HG03520 (cell line): Measurements from ENCODE around the gene CALR.
"Not testable (repeated sequence)": the region's sequence is repeated elsewhere in the genome, so short reads cannot be mapped to it uniquely, and the experiment has no call there.

Experiments
- ATAC-seq: cut with Tn5 transposase; IDR thresholded peaks from one replicate; pipeline ENCODE4 v1.9.1; 2021; ENCODE audit warnings: mild to moderate bottlenecking, moderate library complexity; ENCODE audit not compliant: unreplicated experiment

Gene CALR

DNA sequence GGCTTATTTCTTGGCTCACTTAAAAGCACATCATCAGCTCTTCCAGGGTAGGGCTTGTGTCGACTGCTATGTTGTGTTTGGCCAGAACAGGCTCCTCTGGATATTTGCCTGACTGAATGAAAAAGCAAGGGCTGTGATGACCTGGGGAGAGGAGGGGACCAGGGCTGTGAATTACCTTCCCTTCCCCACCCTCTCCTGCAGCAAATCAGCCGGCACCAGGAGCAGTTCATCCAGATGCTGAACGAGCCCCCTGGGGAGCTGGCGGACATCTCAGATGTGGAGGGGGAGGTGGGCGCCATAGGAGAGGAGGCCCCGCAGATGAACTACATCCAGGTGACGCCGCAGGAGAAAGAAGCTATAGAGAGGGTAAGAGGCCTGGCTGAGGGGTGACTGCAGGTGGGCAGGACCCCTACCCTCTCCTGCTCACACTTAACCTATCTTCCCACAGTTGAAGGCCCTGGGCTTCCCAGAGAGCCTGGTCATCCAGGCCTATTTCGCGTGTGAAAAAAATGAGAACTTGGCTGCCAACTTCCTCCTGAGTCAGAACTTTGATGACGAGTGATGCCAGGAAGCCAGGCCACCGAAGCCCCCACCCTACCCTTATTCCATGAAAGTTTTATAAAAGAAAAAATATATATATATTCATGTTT is 14.2 kb downstream of the CALR start:
- ATAC-seq: no peak

DNA sequence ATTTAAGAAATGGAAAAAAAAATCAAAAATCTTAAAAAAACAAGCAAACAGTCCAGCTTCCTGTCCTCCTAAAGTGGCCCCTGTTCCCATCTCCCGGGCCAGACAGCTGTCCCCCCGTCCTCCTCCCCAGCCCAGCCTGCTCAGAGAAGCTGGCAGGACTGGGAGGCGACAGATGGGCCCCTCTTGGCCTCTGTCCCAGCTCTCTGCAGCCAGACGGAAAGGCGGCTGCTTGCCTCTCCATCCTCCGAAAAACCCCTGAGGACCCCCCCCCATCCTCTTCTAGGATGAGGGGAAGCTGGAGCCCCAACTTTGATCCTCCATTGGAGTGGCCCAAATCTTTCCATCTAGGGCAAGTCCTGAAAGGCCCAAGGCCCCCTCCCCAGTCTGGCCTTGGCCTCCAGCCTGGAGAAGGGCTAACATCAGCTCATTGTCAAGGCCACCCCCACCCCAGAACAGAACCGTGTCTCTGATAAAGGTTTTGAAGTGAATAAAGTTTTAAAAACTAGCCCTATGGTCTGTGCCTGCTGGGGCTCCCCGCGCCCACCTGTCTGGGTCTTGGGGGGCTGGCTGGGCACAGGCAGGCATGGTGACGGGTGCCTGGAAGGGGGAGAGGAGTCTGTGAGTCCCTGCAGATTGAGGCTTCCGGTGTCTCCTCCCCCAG is 14.9 kb downstream of the CALR start:
- ATAC-seq: no peak

DNA sequence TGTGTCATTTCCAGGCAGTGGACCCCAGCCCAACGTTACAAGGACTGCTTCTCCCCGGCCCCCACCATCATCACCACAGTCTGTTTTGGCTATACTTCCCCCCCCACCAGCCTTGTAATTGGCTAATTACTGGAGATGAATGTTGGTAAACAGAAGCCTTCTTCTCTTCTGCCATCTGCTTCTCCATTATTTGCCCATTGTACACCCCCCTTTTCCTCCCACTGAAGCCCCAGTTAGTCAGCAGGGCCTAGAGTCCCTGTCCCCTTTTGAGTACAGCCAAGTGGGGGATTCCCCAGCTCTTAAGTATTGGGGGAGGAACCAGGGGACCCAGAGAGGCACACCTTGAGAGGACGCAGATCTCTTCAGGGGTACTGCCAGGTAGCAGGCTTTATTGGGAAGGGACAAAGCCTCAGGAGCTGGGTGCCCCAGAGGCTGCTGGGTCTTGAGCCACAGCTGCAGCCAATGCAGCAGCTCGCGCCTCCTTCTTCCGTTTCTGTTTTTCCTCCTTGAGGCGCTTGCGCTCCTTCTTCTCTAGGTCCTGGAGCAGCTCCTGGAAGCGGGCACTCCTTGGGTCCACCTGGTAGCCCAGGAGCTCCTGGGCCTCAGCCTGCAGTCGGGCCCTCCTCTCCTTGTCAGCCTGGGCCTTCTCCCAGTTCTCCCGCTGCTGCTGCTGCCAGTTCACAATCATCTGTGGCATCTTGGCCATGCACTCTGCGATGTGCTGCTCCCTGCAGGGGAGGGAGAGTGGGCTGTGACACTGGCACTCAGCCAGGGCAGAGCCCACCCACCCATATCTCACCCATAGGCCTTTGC is 15.6 kb downstream of the CALR start:
- ATAC-seq: no peak

DNA sequence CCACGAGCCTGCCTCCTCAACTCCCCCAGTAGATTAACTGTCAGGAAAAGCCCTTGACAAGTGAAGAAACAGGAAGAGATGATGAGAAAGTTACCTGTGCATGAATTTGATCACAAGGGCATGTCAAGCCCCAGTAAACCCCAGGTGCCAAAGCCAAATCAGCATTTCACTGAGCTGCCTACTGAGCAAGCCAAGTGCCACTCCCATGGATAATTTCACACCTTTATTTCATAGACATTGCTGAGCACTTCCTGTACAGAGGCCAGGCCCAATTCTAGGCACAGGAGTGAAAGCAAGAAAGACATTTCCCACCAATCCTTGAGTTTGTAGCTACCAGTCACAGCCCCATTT is 16.2 kb downstream of the CALR start:
- ATAC-seq: no peak

DNA sequence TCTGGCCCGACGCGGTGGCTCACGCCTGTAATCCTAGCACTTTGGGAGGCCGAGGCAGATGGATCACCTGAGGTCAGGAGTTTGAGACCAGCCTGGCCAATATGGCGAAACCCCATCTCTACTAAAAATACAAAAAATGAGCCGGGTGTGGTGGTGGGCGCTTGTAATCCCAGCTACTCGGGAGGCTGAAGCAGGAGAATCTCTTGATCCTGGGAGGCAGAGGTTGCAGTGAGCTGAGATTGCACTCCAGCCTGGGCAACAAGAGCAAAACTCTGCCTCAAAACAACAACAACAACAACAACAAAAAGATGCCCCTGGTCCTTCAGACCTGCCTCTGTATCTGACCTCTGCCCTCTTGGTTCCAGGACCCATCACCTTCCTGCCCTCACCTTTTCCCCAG is 17.2 kb downstream of the CALR start:
- not testable (repeated sequence) for ATAC-seq

DNA sequence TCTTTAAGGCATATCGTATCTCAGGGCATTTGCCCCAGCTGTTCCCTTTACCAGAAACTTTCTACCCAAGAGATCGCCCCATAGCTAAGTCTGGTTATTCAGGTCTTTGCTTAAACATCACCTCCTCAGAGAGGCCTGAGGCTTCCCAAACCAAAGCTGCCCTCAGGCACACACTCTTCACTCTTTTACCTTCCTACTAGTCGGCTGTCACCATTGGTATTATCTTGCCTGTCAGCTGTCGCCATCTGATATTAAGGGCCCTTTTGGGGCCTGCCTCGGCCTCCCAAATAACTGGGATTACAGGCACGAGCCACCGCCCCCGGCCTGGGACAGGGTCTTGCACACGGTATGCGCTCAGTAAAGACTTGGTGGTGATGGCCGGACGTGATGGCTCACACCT is 17.6 kb downstream of the CALR start:
- no peak for ATAC-seq

DNA sequence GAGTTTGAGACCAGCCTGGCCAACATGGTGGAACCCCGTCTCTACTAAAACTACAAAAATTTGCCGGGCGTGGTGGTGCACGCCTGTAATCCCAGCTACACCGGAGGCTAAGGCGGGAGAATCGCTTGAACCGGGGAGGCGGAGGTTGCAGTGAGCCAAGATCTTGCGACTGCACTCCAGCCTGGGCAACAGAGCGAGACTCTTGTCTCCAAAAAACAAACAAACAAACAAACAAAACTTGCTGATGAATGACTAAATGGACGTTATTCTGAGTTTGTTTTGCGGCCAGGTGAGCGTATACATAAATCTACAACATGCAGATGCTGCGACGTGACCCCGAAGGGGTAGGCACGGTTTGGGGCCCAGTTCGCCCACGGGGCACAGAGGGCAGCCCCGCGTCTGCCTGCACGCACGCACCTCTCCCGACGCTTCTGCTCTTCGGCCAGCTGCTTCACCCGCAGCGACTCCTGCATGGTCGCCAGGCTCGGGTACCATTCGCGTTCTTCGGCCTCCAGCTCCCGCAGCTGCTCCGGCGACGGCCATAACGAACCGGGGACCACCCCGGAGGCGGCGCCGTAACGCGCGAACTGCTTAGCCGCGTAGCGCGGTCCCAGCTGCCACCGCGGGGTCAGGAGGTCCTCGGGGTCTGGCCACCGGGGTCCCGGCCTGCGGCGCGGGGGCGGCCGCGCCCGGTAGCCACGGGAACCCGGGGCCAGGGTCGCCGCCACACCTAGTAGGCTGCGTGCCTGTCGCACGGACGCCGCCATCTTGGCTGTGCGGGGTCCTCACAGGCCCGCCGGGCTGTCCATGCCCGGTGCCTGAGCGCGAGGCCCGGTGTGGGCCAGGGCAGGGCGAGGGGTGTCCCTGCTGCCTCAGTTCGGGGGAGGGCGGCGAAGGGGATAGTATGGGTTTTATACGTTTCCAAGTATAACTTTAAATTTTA is 18.3 kb downstream of the CALR start, which contains the start of gene GADD45GIP1:
GADD45GIP1 (minus strand) TSS at position 778 of the 943 bp plus-strand sequence; CDS start at position 767, 11 bp downstream.
- ATAC-seq: peak; percentile 70

DNA sequence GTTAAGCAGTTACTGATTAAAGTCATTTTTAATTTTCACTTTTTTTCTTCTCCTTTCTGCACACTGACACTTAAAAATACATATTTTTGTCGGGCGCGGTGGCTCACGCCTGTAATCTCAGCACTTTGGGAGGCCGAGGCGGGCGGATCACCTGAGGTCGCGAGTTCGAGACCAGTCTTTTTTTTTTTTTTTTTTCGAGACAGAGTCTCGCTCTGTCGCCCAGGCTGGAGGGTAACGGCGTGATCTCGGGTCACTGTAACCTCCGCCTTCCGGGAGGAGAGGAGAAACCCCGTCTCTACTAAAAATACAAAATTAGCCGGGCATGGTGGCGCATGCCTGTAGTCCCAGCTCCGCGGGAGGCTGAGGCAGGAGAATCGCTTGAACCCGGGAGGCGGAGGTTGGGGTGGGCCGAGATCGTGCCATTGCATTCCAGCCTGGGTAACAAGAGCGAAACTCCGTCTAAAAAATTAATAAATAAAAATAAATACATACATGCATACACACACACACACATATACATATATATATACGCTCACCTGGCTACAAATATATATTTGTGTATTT is 19.1 kb downstream of the CALR start:
- not testable (repeated sequence) for ATAC-seq

DNA sequence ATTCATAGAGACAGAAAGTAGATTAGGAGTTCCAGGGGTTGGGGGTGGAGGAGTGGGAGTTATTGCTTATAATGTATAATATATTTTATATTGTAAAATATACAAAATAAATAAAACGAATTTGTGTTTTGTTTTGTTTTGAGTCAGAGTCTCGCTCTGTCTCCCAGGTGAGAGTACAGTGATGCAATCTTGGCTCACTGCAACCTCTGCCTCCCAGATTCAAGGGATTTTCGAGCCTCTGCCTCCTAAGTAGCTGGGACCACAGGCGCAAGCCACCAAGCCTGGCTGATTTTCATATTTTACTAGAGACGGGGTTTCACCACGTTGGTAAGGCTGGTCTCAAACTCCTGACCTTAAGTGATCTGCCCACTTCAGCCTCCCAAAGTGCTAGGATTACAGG is 21.1 kb downstream of the CALR start:
- no peak for ATAC-seq

DNA sequence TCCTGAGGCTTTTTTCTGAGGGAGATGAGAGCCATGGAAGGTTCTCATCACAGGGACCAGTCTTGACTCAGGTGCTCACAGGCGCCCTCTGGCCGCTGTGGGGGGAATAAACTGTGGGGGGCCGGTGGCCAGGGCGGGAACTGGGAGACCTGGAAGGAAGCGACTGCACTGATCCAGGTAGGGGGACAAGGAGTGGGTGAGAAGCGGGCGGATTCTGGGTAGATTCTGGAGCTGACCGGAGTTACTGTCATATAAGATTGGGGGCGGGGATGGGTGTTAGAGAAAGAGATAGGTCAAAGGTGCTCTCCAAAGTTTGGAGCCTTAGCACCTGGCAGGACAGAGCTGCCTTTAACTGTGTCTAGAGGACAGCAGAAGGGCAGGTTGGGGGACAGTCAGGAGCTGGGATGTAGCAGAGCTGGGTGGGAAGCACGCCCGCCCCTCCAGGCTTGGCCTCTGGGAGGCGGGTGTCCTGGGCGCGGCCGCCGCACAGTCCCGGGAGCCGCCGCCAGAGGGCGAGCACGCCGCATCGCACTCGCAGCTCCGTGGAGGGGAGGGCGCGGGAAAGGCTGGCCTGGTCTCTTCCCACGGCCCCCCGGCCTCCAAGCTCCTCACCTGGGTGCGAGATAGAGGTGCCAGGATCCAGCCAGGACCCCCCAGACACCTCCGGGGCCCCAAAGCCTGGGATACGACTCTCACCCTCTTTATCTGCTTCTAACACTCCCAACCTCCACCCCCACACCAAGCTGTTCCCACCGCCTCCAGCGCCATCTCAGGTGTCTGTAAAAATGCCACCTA is 26.8 kb downstream of the CALR start:
- ATAC-seq: no peak

DNA sequence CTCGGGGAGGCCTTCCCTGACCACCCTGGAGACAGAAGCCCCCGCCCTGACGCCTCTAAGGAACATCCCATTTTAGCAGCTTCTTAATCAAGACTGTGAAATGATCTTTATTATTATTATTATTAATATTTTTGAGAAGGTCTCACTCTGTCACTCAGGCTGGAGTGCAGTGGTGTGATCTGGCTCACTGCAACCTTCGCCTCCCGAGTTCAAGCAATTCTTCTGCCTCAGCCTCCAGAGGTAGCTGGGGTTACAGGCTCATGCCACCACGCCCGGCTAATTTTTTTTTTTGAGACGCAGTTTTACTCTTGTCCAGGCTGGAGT is 27.4 kb downstream of the CALR start:
- ATAC-seq: no peak

DNA sequence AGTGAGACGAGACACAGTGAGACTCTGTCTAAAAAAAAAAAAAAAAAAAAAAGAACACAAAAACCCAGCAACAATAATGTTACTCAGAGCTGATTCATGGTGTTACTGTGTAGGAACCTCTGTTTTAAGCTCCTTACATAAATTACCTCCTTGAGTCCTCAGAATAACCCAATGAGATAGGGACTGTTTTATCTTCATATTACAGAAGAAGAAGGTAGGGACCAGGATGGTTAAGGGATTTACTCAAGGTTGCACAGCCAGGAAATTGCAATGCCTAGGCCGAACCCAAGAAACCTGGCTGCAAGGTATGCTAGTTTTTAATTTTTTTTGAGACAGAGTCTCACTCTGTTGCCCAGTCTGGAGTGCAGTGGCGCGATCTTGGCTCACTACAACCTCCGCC is 29.5 kb downstream of the CALR start:
- ATAC-seq: no peak

DNA sequence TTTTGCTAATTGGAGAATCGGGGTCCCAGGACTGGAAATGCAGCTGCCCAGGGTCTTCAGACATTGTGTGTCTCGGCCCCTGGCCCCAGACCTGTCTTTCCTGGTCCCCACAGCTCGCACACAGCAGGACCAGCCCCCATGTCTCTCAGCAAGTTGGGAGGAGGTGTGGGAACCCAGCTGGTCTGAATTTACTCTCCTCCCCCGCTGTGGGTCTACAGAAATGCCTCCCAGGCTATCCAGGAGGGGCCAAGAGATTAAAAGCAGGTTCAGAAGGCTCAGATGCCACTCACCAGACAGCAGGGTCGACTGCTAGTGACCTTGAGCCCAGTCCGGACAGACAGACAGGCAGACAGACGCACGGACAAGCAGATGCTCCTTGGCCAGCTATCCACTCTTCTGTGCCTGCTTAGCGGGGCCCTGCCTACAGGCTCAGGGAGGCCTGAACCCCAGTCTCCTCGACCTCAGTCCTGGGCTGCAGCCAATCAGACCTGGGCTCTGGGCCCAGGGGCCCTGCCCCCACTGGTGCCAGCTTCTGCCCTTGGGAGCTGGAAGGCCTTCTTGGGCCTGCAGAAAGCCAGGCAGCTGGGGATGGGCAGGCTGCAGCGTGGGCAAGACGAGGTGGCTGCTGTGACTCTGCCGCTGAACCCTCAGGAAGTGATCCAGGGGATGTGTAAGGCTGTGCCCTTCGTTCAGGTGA is 31.0 kb downstream of the CALR start, which contains the start of gene DAND5:
DAND5 (plus strand) TSS at position 285 of the 697 bp plus-strand sequence; CDS start at position 370, 85 bp downstream.
- no peak for ATAC-seq

DNA sequence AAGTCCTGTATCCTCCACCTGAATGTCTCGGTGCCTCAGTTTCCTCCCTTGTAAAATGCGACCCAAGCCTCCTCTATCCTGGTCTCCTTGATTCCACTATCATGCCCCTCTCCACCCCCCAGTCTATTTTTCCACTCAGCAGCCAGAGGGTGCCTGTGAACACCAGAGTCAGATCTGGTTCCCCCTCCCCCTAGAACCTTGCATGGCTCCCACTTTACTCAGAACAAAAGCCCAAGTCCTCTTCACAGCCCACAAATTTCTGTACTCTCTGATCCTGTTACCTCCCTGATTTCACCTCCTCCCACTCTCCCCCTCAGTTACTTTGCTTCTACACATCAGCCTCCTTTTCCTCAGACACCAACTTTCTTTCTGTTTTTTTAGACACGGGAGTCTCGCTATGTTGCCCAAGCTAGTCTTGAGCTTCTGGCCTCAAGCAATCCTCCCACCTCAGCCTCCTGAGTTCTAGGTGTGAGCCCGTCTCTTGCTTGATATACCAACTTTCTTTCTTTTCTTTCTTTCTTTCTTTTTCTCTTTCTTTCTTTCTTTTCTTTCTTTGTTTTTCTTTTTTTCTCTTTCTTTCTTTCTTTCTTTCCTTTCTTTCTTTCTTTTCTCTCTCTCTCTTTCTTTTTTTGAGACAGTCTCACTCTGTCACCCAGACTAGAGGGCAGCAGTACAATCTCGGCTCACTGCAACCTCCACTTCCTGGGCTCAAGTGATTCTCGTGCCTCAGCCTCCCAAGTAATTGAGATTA is 31.8 kb downstream of the CALR start:
- ATAC-seq: no peak

DNA sequence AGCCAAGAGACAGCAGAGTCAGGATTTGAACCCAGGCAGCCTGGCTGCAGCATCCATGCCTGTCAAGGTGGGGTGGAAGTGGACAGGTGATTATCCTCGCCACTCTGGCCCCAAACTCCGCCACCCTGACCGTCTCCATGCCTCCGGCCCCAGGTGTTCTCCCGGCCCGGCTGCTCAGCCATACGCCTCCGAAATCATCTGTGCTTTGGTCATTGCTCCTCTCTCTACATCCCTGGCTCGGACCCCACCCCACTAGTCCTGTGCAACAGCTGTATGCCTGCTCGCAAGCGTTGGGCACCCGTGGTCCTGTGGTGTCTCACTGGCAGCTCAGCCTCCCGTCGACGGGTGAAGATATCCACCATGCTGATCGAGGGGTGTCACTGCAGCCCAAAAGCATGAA is 34.8 kb downstream of the CALR start:
- ATAC-seq: no peak

DNA sequence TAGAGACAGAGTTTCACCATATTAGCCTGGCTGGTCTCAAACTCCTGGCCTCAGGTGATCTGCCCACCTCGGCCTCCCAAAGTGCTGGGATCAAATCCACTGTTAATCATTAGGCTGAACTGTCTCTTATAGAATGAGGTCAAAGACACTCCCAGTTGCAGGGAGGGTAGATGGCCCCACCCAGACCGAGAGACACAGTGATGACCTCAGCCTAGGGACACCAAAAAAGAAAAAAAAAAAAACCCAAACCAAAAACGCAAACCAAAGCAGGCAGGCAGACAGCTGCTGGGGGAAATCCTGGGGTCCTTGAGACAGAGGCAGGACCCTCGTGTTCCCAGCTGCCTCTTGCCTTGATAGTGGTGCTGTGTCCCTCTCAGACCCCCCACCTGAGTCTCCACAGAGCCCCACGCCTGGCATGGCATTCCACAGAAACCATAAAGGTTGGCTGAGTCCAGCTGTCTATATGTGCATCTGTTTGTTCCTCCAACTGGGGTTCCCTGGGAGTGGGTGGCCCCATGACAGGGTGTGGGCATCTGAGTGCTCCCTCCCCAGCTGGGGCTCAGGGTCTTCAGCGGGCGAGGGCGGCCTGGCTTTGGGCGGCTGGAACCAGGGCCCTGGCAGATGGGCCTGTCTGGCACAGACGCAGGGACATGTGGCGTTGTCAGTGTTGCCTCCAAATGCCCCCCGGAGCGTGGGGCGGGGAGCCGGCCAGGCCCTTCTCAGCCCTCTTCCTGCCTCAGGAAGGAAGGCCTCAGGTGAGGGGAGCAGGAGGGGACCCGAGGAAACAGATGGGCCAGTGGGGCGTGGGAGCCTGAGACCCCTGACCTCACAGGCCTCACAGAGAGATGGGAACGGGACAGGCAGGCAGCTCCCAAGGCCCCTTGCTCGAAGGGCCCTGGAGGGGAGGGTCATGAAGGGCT is 36.2 kb downstream of the CALR start:
- no peak for ATAC-seq

DNA sequence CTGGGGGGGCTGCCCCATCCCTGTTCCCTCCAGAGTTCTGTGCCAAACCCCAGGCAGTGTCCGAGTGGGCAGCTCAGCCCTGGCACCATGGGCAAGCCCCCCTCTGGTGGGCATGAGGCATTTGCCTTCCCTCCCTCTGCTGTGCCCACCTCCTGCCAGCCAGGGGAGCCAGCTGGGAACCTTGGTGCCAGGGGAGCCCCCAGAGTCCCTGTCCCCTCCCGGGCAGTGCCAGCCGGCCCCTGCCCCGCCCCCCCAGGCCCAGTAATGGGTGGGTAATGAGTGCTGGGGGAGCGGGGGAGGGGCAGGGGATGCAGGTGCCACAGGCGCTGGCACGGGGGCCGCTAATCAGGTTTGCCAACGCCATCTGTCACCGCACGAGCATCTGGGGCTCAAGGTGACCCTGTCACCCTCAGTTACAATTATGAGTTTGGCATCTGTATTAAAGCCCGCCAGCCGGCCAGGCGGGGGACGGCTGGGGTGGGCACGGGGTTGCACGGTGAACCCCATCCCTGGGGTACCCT is 36.9 kb downstream of the CALR start:
- ATAC-seq: no peak
